Neural cell (in vitro differentiated cells): ENCODE measurements around the gene SV2A. TPM values are rescaled to one million over a fixed set of nuclear protein-coding genes. Genes with fewer than 3 reads are reported as not detected.

Experiments used
- H2AFZ ChIP-seq: fragments of 200-600, 300-800 bp; sonication (generic), shearing (Covaris generic); 2 replicates; pipeline ENCODE4 v1.6.0; 2014; ENCODE audit warnings: low read depth, mild to moderate bottlenecking, antibody characterized with exemption, low read length, moderate library complexity
- H3F3A ChIP-seq: fragments of 200-600 bp; shearing (Covaris generic); 2 replicates; pipeline ENCODE4 v1.6.1; 2016; ENCODE audit warnings: mild to moderate bottlenecking, moderate library complexity, mixed read lengths, antibody characterized with exemption, low read length; ENCODE audit not compliant: insufficient read depth, poor library complexity, severe bottlenecking
- H3K27ac ChIP-seq: fragments of 200-600, 300-800 bp; sonication (generic), shearing (Covaris generic); 2 replicates; pipeline ENCODE4 v1.5.1; 2014; ENCODE audit warnings: mild to moderate bottlenecking, low read length, moderate library complexity
- H3K27me3 ChIP-seq: fragments of 300-800, 200-600 bp; sonication (generic), shearing (Covaris generic); 2 replicates; pipeline ENCODE4 v1.6.0; 2014; ENCODE audit warnings: mild to moderate bottlenecking, low read depth, low read length, moderate library complexity; ENCODE audit not compliant: insufficient read depth
- H3K36me3 ChIP-seq: fragments of 300-800, 200-600 bp; sonication (generic), shearing (Covaris generic); 2 replicates; pipeline ENCODE4 v1.5.1; 2014; ENCODE audit warnings: mild to moderate bottlenecking, antibody characterized with exemption, low read length, moderate library complexity; ENCODE audit not compliant: insufficient read depth
- H3K4me2 ChIP-seq: fragments of 300-800, 200-600 bp; sonication (generic), shearing (Covaris generic); 2 replicates; pipeline ENCODE4 v1.6.0; 2014; ENCODE audit warnings: mild to moderate bottlenecking, low read length
- H3K4me3 ChIP-seq: fragments of 300-800, 200-600 bp; sonication (generic), shearing (Covaris generic); 2 replicates; pipeline ENCODE4 v1.5.1; 2014; ENCODE audit warnings: mild to moderate bottlenecking, low read length, moderate library complexity
- H3K79me2 ChIP-seq: fragments of 200-600 bp; shearing (Covaris generic); replicated peaks from 2 replicates; pipeline ENCODE4 v1.6.0; 2014; ENCODE audit warnings: mild to moderate bottlenecking, low read length, moderate library complexity; ENCODE audit not compliant: insufficient read depth
- H3K9ac ChIP-seq: fragments of 300-800, 200-600 bp; sonication (generic), shearing (Covaris generic); 2 replicates; pipeline ENCODE4 v1.6.1; 2016; ENCODE audit warnings: mild to moderate bottlenecking, low read length, mixed read lengths
- H3K9me2 ChIP-seq: fragments of 200-600 bp; shearing (Covaris generic); 2 replicates; pipeline ENCODE4 v1.6.1; 2016; ENCODE audit warnings: mild to moderate bottlenecking, low read length, mixed read lengths; ENCODE audit not compliant: insufficient read depth
- H3K9me3 ChIP-seq: fragments of 200-600, 300-800 bp; sonication (generic), shearing (Covaris generic); 2 replicates; pipeline ENCODE4 v1.6.1; 2016; ENCODE audit warnings: mild to moderate bottlenecking, mixed run types, low read length, moderate library complexity, mixed read lengths
- H4K20me1 ChIP-seq: fragments of 200-600 bp; shearing (Covaris generic); 2 replicates; pipeline ENCODE4 v1.6.1; 2016; ENCODE audit warnings: mild to moderate bottlenecking, mixed run types; ENCODE audit not compliant: insufficient read depth
- EP300 ChIP-seq: fragments of 450-650 bp; conservative IDR thresholded peaks from 2 replicates; pipeline ENCODE4 v1.6.1; 2014; ENCODE audit warnings: antibody characterized with exemption, mild to moderate bottlenecking, moderate library complexity; ENCODE audit not compliant: poor library complexity, severe bottlenecking
- EZH2 ChIP-seq: fragments of 200-600, 300-800 bp; shearing (Covaris generic), sonication (generic); IDR thresholded peaks from 2 replicates; pipeline ENCODE4 v1.6.1; 2014; ENCODE audit warnings: antibody characterized with exemption, low read length, borderline replicate concordance, mild to moderate bottlenecking; ENCODE audit not compliant: insufficient read depth, poor library complexity, severe bottlenecking
- MXI1 ChIP-seq: fragments of 450-650 bp; conservative IDR thresholded peaks from 2 replicates; pipeline ENCODE4 v1.6.1; 2014; ENCODE audit warnings: antibody characterized with exemption, mild to moderate bottlenecking; ENCODE audit not compliant: poor library complexity, severe bottlenecking
- POLR2AphosphoS5 ChIP-seq: IDR thresholded peaks from 2 replicates; pipeline ENCODE4 v1.6.1; 2012
- RAD21 ChIP-seq: fragments of 450-650 bp; conservative IDR thresholded peaks from 2 replicates; pipeline ENCODE4 v1.6.1; 2014; ENCODE audit warnings: antibody characterized with exemption, mild to moderate bottlenecking, moderate library complexity
- REST ChIP-seq: IDR thresholded peaks from 2 replicates; pipeline ENCODE4 v1.6.1; 2012; ENCODE audit warnings: borderline replicate concordance
- SMC3 ChIP-seq: fragments of 450-650 bp; conservative IDR thresholded peaks from 2 replicates; pipeline ENCODE4 v1.6.1; 2014; ENCODE audit warnings: antibody characterized with exemption, mild to moderate bottlenecking, moderate library complexity; ENCODE audit not compliant: poor library complexity
- TAF1 ChIP-seq: IDR thresholded peaks from 2 replicates; pipeline ENCODE4 v1.6.1; 2012; ENCODE audit warnings: low read depth
- polyA plus RNA-seq: library from polyadenylated mRNA; depleted of rRNA; stranded (reverse); fragments of >200 nt; gene quantifications from 2 replicates; pipeline ENCODE4 v1.2.3, GENCODE V29; 2014
- TF ChIP-seq, protein P1 (sequence below): fragments of 450-650 bp; IDR thresholded peaks from 2 replicates; pipeline ENCODE4 v1.5.1; 2014; ENCODE audit warnings: antibody characterized with exemption, mild to moderate bottlenecking, moderate library complexity; ENCODE audit not compliant: poor library complexity, severe bottlenecking

SV2A gene
- polyA plus RNA-seq, 1 donor from 2014 or later: 78.1 TPM

DNA sequence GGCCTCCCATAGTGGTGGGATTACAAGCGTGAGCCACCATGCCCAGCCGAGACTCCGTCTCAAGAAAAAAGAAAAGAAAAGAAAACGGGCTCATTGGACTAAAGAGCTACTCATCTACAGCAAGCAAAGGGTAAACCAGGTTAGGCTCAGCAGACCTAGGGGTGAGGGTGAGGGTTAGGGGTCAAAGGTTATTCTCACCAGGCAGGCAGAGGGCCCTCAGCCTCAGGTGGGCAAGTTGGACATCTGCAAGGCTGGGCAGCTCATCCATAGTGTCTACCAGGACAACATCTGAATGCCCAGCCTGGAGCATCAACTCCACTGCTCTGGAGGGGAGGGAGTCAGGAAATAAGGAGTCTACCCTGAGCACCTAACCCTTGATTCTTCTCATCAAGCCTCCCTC lies 15.6 kb upstream of the SV2A start:
- Histone ChIP-seq H3K9ac (no peak overlapping the region), H3K9me2 (no peaks in the 10 kb centered on the region), H4K20me1 (no peaks in the 10 kb centered on the region), H2AFZ (no peak overlapping the region), H3K4me3 (no peak overlapping the region), H3K9me3 (no peaks in the 10 kb centered on the region), H3K4me2 (no peak overlapping the region), H3K79me2 (no peaks in the 10 kb centered on the region), H3K36me3 (no peaks in the 10 kb centered on the region), H3K27me3 (no peaks in the 10 kb centered on the region), H3K27ac (no peak overlapping the region), H3F3A (no peaks in the 10 kb centered on the region)
- TF ChIP-seq RAD21: no peak
- TF ChIP-seq TAF1: no peak
- no peak for TF ChIP-seq POLR2AphosphoS5
- TF ChIP-seq, protein P1, sequence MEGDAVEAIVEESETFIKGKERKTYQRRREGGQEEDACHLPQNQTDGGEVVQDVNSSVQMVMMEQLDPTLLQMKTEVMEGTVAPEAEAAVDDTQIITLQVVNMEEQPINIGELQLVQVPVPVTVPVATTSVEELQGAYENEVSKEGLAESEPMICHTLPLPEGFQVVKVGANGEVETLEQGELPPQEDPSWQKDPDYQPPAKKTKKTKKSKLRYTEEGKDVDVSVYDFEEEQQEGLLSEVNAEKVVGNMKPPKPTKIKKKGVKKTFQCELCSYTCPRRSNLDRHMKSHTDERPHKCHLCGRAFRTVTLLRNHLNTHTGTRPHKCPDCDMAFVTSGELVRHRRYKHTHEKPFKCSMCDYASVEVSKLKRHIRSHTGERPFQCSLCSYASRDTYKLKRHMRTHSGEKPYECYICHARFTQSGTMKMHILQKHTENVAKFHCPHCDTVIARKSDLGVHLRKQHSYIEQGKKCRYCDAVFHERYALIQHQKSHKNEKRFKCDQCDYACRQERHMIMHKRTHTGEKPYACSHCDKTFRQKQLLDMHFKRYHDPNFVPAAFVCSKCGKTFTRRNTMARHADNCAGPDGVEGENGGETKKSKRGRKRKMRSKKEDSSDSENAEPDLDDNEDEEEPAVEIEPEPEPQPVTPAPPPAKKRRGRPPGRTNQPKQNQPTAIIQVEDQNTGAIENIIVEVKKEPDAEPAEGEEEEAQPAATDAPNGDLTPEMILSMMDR: no peak
- TF ChIP-seq REST: no peak
- TF ChIP-seq SMC3: no peak
- TF ChIP-seq EP300: no peak
- no peak for TF ChIP-seq MXI1
- TF ChIP-seq EZH2: no peak

- no peak for TF ChIP-seq POLR2AphosphoS5
- TF ChIP-seq EZH2: no peak
- no peak for TF ChIP-seq EP300
- TF ChIP-seq, protein P1: no peak
- no peak for TF ChIP-seq REST
- TF ChIP-seq MXI1: no peak
- no peak for TF ChIP-seq SMC3
- no peak for TF ChIP-seq RAD21
- TF ChIP-seq TAF1: no peak
- no peak overlapping the region for H2AFZ ChIP-seq
- H3K27ac ChIP-seq: no peak overlapping the region
- no peak overlapping the region for H3K4me2 ChIP-seq
- H3K9me2 ChIP-seq: no peaks in the 10 kb centered on the region
- H4K20me1 ChIP-seq: no peaks in the 10 kb centered on the region
- H3F3A ChIP-seq: no peaks in the 10 kb centered on the region
- H3K36me3 ChIP-seq: no peaks in the 10 kb centered on the region
- H3K79me2 ChIP-seq: peaks cover under 1% of the 10 kb centered on the region
- H3K27me3 ChIP-seq: no peaks in the 10 kb centered on the region
- no peak overlapping the region for H3K4me3 ChIP-seq
- H3K9me3 ChIP-seq: no peaks in the 10 kb centered on the region
- no peak overlapping the region for H3K9ac ChIP-seq
Measured at GRCh38 chr1:149932474-149932873, 14.8 kb upstream of the SV2A start.
